ENCODE results near the gene LIPT1.
"Not testable (repeated sequence)": the region's sequence is repeated elsewhere in the genome, so short reads cannot be mapped to it uniquely, and the experiment has no call there.

LIPT1 gene

GRCh38 chr2:99154643-99155536 is at the start of gene LIPT1, which contains the start of gene TSGA10:
Gene LIPT1 (plus strand): TSS chr2:99154967. CDS start chr2:99161958, 6,991 bp downstream.
Gene TSGA10 (minus strand): TSS chr2:99154942. CDS start chr2:99109439, 45,503 bp downstream.
- peak within 1 kb of the TSS; percentile 87 for H3K4me3 ChIP-seq (ENCODE audit: low read depth, low read length)
- TF ChIP-seq CTCF (conservative IDR thresholded peaks at IDR 0.05; ENCODE audit: low read depth, low read length): peak; percentile 11
- DNase-seq (ENCODE audit: low read depth): peak; percentile 91

- no peak overlapping the region for H3K4me3 ChIP-seq (ENCODE audit: low read depth, low read length)
- no peak for TF ChIP-seq CTCF (conservative IDR thresholded peaks at IDR 0.05; ENCODE audit: low read depth, low read length)
- no peak for DNase-seq (ENCODE audit: low read depth)
Measured at GRCh38 chr2:99106913-99107312, 47.9 kb upstream of the LIPT1 start.

- TF ChIP-seq CTCF (conservative IDR thresholded peaks at IDR 0.05; ENCODE audit: low read depth, low read length): no peak
- H3K4me3 ChIP-seq (ENCODE audit: low read depth, low read length): no peak overlapping the region
- DNase-seq (ENCODE audit: low read depth): no peak
Measured at GRCh38 chr2:99111236-99111635, 43.5 kb upstream of the LIPT1 start.

GRCh38 chr2:99111945-99112344 is 42.8 kb upstream of the LIPT1 start:
- no peak overlapping the region for H3K4me3 ChIP-seq (ENCODE audit: low read depth, low read length)
- DNase-seq (ENCODE audit: low read depth): no peak

GRCh38 chr2:99112617-99113016 is 42.1 kb upstream of the LIPT1 start:
- no peak for DNase-seq (ENCODE audit: low read depth)
- no peak for TF ChIP-seq CTCF (conservative IDR thresholded peaks at IDR 0.05; ENCODE audit: low read depth, low read length)
- no peak overlapping the region for H3K4me3 ChIP-seq (ENCODE audit: low read depth, low read length)

More at GRCh38 chr2:99111945-99112344, 42.8 kb upstream of the LIPT1 start:
- no peak for TF ChIP-seq CTCF (conservative IDR thresholded peaks at IDR 0.05; ENCODE audit: low read depth, low read length)

GRCh38 chr2:99127981-99128380 is 26.8 kb upstream of the LIPT1 start:
- TF ChIP-seq CTCF (conservative IDR thresholded peaks at IDR 0.05; ENCODE audit: low read depth, low read length): no peak
- no peak for DNase-seq (ENCODE audit: low read depth)
- H3K4me3 ChIP-seq (ENCODE audit: low read depth, low read length): no peak overlapping the region

GRCh38 chr2:99135044-99135556 is 19.7 kb upstream of the LIPT1 start:
- DNase-seq (ENCODE audit: low read depth); H3K4me3 ChIP-seq (ENCODE audit: low read depth, low read length): not testable (repeated sequence)
